Measurements from ENCODE around the gene SCYL1. TPM values are rescaled to one million over a fixed set of nuclear protein-coding genes. Genes with fewer than 3 reads are reported as not detected.

The SCYL1 gene
- total and polyA plus RNA-seq, 4 donors: 41.8 to 87.5 (median 81.9) TPM

- Histone ChIP-seq H3K4me1 (ENCODE audit: control insufficient read depth, insufficient read depth, low read length) (peaks cover 88% of the 10 kb centered on the region), H3K27me3 (ENCODE audit: control insufficient read depth, insufficient read depth, low read length) (no peaks in the 10 kb centered on the region), H3K9me3 (ENCODE audit: control insufficient read depth, insufficient read depth, low read length) (no peaks in the 10 kb centered on the region), H3K4me3 (ENCODE audit: low read depth, low read length) (no peak overlapping the region), H3K27ac (ENCODE audit: low read depth, low read length) (peak overlapping the region; percentile 98), H3K36me3 (ENCODE audit: control insufficient read depth, insufficient read depth, low read length) (no peaks in the 10 kb centered on the region)
- WGBS (ENCODE audit: insufficient coverage): 7% methylated on average over 2 of the region's 6 CpGs
- DNase-seq (ENCODE audit: low read depth in 4 of 6, low spot score in 6 of 6): peak in 2 of 6 donors; percentile 78 to 87
These were observed 32.1 kb upstream of the SCYL1 start for GRCh38 chr11:65492637-65493366.

GRCh38 chr11:65493367-65494176, 31.3 kb upstream of the SCYL1 start:
- peak overlapping the region; percentile 98 for H3K27ac ChIP-seq (ENCODE audit: low read depth, low read length)
- no peaks in the 10 kb centered on the region for H3K27me3 ChIP-seq (ENCODE audit: control insufficient read depth, insufficient read depth, low read length)
- 68% methylated on average over 10 of the region's 12 CpGs for WGBS (ENCODE audit: insufficient coverage)
- no peak overlapping the region for H3K4me3 ChIP-seq (ENCODE audit: low read depth, low read length)
- DNase-seq (ENCODE audit: low read depth in 4 of 6, low spot score in 6 of 6): peak in 1 of 6 donors; percentile 54
- H3K4me1 ChIP-seq (ENCODE audit: control insufficient read depth, insufficient read depth, low read length): peaks cover 87% of the 10 kb centered on the region
- no peaks in the 10 kb centered on the region for H3K9me3 ChIP-seq (ENCODE audit: control insufficient read depth, insufficient read depth, low read length)
- no peaks in the 10 kb centered on the region for H3K36me3 ChIP-seq (ENCODE audit: control insufficient read depth, insufficient read depth, low read length)

GRCh38 chr11:65496304-65497140, 28.4 kb upstream of the SCYL1 start:
- Histone ChIP-seq H3K27ac (ENCODE audit: low read depth, low read length) (peak overlapping the region; percentile 99), H3K9me3 (ENCODE audit: control insufficient read depth, insufficient read depth, low read length) (no peaks in the 10 kb centered on the region), H3K4me1 (ENCODE audit: control insufficient read depth, insufficient read depth, low read length) (peaks cover 57% of the 10 kb centered on the region), H3K4me3 (ENCODE audit: low read depth, low read length) (peak overlapping the region; percentile 43), H3K27me3 (ENCODE audit: control insufficient read depth, insufficient read depth, low read length) (no peaks in the 10 kb centered on the region), H3K36me3 (ENCODE audit: control insufficient read depth, insufficient read depth, low read length) (no peaks in the 10 kb centered on the region)
- 3% methylated on average over 3 of the region's 15 CpGs for whole genome bisulfite sequencing (ENCODE audit: insufficient coverage)
- peak in 2 of 6 donors; percentile 64 to 69 for DNase-seq (ENCODE audit: low read depth in 4 of 6, low spot score in 6 of 6)

- WGBS (ENCODE audit: insufficient coverage): under 1% methylated on average over 57 of the region's 61 CpGs
These were observed 27.5 kb upstream of the SCYL1 start for GRCh38 chr11:65497141-65498041.

GRCh38 chr11:65498042-65498726, 26.7 kb upstream of the SCYL1 start:
- Histone ChIP-seq H3K27ac (ENCODE audit: low read depth, low read length) (peak overlapping the region; percentile 99), H3K9me3 (ENCODE audit: control insufficient read depth, insufficient read depth, low read length) (no peaks in the 10 kb centered on the region), H3K4me3 (ENCODE audit: low read depth, low read length) (peak overlapping the region; percentile 75), H3K27me3 (ENCODE audit: control insufficient read depth, insufficient read depth, low read length) (no peaks in the 10 kb centered on the region), H3K4me1 (ENCODE audit: control insufficient read depth, insufficient read depth, low read length) (peaks cover 41% of the 10 kb centered on the region), H3K36me3 (ENCODE audit: control insufficient read depth, insufficient read depth, low read length) (no peaks in the 10 kb centered on the region)
- WGBS (ENCODE audit: insufficient coverage): under 1% methylated on average over 20 of the region's 24 CpGs
- peak in 3 of 6 donors; percentile 81 to 92 (median 89) for DNase-seq (ENCODE audit: low read depth in 4 of 6, low spot score in 6 of 6)

More at GRCh38 chr11:65497141-65498041, 27.5 kb upstream of the SCYL1 start:
- H3K27me3 ChIP-seq (ENCODE audit: control insufficient read depth, insufficient read depth, low read length): no peaks in the 10 kb centered on the region
- peaks cover 49% of the 10 kb centered on the region for H3K4me1 ChIP-seq (ENCODE audit: control insufficient read depth, insufficient read depth, low read length)
- peak overlapping the region; percentile 99 for H3K27ac ChIP-seq (ENCODE audit: low read depth, low read length)
- H3K9me3 ChIP-seq (ENCODE audit: control insufficient read depth, insufficient read depth, low read length): no peaks in the 10 kb centered on the region
- H3K36me3 ChIP-seq (ENCODE audit: control insufficient read depth, insufficient read depth, low read length): no peaks in the 10 kb centered on the region
- peak; percentile 96 to 100 (median 96) for DNase-seq (ENCODE audit: low read depth in 4 of 6, low spot score in 6 of 6)
- peak overlapping the region; percentile 75 for H3K4me3 ChIP-seq (ENCODE audit: low read depth, low read length)

- Histone ChIP-seq H3K27ac (ENCODE audit: low read depth, low read length) (peak overlapping the region; percentile 99), H3K27me3 (ENCODE audit: control insufficient read depth, insufficient read depth, low read length) (no peaks in the 10 kb centered on the region), H3K4me3 (ENCODE audit: low read depth, low read length) (peak overlapping the region; percentile 75), H3K9me3 (ENCODE audit: control insufficient read depth, insufficient read depth, low read length) (no peaks in the 10 kb centered on the region), H3K4me1 (ENCODE audit: control insufficient read depth, insufficient read depth, low read length) (peaks cover 36% of the 10 kb centered on the region), H3K36me3 (ENCODE audit: control insufficient read depth, insufficient read depth, low read length) (no peaks in the 10 kb centered on the region)
- DNase-seq (ENCODE audit: low read depth in 4 of 6, low spot score in 6 of 6): no peak
- WGBS (ENCODE audit: insufficient coverage): 0% methylated on average over 2 of the region's 6 CpGs
These were observed 26.2 kb upstream of the SCYL1 start for GRCh38 chr11:65498727-65498976.

- peak; percentile 92 to 98 (median 95) for DNase-seq (ENCODE audit: low read depth in 4 of 6, low spot score in 6 of 6)
- Histone ChIP-seq H3K27ac (ENCODE audit: low read depth, low read length) (peak within 1 kb of the TSS; percentile 99), H3K4me3 (ENCODE audit: low read depth, low read length) (peak within 1 kb of the TSS; percentile 75), H3K36me3 (ENCODE audit: control insufficient read depth, insufficient read depth, low read length) (no peaks in the 10 kb centered on the region), H3K4me1 (ENCODE audit: control insufficient read depth, insufficient read depth, low read length) (peaks cover 31% of the 10 kb centered on the region), H3K9me3 (ENCODE audit: control insufficient read depth, insufficient read depth, low read length) (no peaks in the 10 kb centered on the region), H3K27me3 (ENCODE audit: control insufficient read depth, insufficient read depth, low read length) (no peaks in the 10 kb centered on the region)
- WGBS (ENCODE audit: insufficient coverage): 0% methylated on average over 13 of the region's 24 CpGs
These were observed 25.7 kb upstream of the SCYL1 start, which contains the start of gene MALAT1 for GRCh38 chr11:65498977-65499712. Gene MALAT1, plus strand, starts transcription at chr11:65499045.

- H3K4me3 ChIP-seq (ENCODE audit: low read depth, low read length): peak overlapping the region; percentile 75
- H3K27me3 ChIP-seq (ENCODE audit: control insufficient read depth, insufficient read depth, low read length): no peaks in the 10 kb centered on the region
- peak overlapping the region; percentile 99 for H3K27ac ChIP-seq (ENCODE audit: low read depth, low read length)
- no peaks in the 10 kb centered on the region for H3K36me3 ChIP-seq (ENCODE audit: control insufficient read depth, insufficient read depth, low read length)
- WGBS (ENCODE audit: insufficient coverage): 0% methylated on average over 1 of the region's 3 CpGs
- peaks cover 28% of the 10 kb centered on the region for H3K4me1 ChIP-seq (ENCODE audit: control insufficient read depth, insufficient read depth, low read length)
- DNase-seq (ENCODE audit: low read depth in 4 of 6, low spot score in 6 of 6): no peak
- no peaks in the 10 kb centered on the region for H3K9me3 ChIP-seq (ENCODE audit: control insufficient read depth, insufficient read depth, low read length)
These were observed 25.0 kb upstream of the SCYL1 start for GRCh38 chr11:65499713-65500386.

Data from spinal cord (tissue), 10 donors.